ENCODE results near the gene HPS5.
A peak's percentile ranks its signal among the peaks of the same experiment; 100 is the strongest.

The HPS5 gene, protein sequence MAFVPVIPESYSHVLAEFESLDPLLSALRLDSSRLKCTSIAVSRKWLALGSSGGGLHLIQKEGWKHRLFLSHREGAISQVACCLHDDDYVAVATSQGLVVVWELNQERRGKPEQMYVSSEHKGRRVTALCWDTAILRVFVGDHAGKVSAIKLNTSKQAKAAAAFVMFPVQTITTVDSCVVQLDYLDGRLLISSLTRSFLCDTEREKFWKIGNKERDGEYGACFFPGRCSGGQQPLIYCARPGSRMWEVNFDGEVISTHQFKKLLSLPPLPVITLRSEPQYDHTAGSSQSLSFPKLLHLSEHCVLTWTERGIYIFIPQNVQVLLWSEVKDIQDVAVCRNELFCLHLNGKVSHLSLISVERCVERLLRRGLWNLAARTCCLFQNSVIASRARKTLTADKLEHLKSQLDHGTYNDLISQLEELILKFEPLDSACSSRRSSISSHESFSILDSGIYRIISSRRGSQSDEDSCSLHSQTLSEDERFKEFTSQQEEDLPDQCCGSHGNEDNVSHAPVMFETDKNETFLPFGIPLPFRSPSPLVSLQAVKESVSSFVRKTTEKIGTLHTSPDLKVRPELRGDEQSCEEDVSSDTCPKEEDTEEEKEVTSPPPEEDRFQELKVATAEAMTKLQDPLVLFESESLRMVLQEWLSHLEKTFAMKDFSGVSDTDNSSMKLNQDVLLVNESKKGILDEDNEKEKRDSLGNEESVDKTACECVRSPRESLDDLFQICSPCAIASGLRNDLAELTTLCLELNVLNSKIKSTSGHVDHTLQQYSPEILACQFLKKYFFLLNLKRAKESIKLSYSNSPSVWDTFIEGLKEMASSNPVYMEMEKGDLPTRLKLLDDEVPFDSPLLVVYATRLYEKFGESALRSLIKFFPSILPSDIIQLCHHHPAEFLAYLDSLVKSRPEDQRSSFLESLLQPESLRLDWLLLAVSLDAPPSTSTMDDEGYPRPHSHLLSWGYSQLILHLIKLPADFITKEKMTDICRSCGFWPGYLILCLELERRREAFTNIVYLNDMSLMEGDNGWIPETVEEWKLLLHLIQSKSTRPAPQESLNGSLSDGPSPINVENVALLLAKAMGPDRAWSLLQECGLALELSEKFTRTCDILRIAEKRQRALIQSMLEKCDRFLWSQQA

DNA sequence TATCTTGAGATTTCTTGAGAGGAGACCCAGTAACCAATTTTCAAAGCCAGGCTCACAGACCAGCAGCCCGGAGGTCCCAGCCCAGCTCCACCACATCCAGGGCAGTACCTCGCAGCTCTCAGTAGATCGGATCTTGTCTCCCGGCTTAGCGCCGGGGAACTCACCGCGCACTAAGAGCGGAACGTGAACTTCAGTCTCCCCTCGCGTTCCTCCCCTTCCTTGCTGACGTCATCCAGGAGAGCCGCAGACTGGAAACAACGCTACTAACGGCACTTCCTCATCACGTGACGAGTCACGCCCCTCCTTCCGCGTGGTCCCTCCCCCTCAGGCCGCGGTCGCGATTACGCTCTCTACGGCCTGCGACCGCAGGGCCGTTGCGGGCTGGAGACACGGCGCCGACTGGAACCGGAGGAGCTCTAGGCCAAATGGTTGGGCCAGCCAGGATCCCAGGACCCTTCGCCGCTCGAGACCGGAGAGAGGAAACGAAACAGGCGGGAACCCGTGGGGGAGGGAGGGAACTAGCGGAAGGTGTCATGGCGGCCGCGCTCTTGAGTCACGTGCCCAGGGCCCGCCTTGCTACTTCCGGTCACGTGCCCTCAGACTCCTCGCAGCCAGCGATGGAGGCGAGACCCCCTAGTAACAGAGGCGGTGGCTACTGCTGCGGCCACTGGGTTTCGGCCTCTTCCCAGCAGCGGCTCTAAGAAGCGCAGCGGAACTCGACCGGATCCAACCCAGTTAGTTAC, at the start of gene HPS5, which contains the start of gene GTF2H1:
Gene HPS5 (minus strand): TSS at position 172 of the 743 bp plus-strand sequence. CDS start 4,282 bp downstream, outside the sequence.
Gene GTF2H1 (plus strand): TSS at position 599 of the 743 bp plus-strand sequence. CDS start 10,508 bp downstream, outside the sequence.
- in situ Hi-C loops (cut with HindIII; ENCODE audit: low sequenced_read_pairs): no loop called here
- TF ChIP-seq, protein P1, sequence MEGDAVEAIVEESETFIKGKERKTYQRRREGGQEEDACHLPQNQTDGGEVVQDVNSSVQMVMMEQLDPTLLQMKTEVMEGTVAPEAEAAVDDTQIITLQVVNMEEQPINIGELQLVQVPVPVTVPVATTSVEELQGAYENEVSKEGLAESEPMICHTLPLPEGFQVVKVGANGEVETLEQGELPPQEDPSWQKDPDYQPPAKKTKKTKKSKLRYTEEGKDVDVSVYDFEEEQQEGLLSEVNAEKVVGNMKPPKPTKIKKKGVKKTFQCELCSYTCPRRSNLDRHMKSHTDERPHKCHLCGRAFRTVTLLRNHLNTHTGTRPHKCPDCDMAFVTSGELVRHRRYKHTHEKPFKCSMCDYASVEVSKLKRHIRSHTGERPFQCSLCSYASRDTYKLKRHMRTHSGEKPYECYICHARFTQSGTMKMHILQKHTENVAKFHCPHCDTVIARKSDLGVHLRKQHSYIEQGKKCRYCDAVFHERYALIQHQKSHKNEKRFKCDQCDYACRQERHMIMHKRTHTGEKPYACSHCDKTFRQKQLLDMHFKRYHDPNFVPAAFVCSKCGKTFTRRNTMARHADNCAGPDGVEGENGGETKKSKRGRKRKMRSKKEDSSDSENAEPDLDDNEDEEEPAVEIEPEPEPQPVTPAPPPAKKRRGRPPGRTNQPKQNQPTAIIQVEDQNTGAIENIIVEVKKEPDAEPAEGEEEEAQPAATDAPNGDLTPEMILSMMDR (IDR thresholded peaks at IDR 0.05; ENCODE audit: low read depth, low read length): no peak
- peak; percentile 98 for DNase-seq (ENCODE audit: low read depth, low spot score)
- H3K4me3 ChIP-seq (ENCODE audit: low read depth, low read length): peak within 1 kb of the TSS; percentile 81

DNA sequence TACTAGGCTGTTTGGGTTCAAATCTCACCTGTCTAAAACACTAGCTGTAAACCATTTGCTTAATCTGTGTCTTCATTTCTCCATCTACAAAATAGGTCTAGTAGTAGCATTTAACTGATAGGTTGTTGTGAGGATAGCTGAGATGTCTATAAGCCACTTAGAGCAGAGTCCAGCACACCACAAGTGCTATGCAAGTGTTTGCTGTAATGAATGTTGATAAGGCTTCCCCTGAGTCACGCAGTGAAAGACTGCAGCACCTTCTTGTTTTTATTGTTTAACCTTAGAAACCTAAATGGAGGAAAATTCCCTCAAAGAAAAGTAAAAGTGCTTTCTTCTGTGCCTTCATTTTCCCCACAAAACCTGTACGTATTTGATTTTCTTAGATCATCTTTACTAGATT, 49.3 kb upstream of the HPS5 start:
- no peak overlapping the region for H3K4me3 ChIP-seq (ENCODE audit: low read depth, low read length)
- no peak for DNase-seq (ENCODE audit: low read depth, low spot score)
- in situ Hi-C loops (cut with HindIII; ENCODE audit: low sequenced_read_pairs): no loop called here
- TF ChIP-seq, protein P1 (IDR thresholded peaks at IDR 0.05; ENCODE audit: low read depth, low read length): no peak

DNA sequence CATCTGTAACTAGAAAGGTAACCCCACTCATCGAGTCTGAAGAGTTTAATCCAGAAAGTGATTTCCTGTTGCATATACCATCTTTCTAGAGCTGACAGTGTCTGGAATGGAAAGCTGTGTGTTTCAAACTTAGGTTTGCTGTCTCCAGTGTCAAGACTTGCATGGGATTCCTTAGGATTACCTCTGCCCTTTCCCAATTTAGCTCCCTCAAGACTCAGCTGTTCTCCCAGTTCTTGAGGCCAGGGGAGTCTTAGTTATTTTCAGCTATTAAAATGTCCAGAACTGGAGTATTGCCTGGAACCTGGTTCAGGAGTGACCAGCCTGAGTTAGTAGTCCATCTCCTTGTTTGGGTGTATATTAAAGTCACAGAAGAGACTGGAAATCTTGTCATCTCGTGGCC, 47.5 kb upstream of the HPS5 start:
- in situ Hi-C loops (cut with HindIII; ENCODE audit: low sequenced_read_pairs): no loop called here
- H3K4me3 ChIP-seq (ENCODE audit: low read depth, low read length): no peak overlapping the region
- DNase-seq (ENCODE audit: low read depth, low spot score): no peak
- TF ChIP-seq, protein P1 (IDR thresholded peaks at IDR 0.05; ENCODE audit: low read depth, low read length): no peak

DNA sequence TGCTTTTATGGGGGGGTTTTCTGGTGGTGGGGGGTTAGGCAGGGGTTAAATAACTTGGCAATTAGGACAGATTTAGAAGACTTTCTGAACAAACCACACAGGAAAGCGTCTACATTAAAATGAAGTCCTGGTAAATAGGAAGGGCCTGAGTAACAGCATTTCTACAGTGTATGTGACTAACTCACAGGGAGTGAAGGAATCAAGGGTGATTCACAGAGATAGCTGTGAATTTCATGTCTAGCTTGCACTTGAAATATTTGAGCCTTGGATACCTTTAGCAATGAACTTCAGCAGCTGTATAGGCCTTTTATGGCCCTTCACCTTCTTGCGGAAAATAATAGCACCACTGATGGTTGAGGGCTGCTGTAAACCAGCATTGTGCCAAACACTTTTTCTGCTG, 46.3 kb upstream of the HPS5 start:
- in situ Hi-C loops (cut with HindIII; ENCODE audit: low sequenced_read_pairs): no loop called here
- TF ChIP-seq, protein P1 (IDR thresholded peaks at IDR 0.05; ENCODE audit: low read depth, low read length): no peak
- H3K4me3 ChIP-seq (ENCODE audit: low read depth, low read length): no peak overlapping the region
- DNase-seq (ENCODE audit: low read depth, low spot score): peak; percentile 40

DNA sequence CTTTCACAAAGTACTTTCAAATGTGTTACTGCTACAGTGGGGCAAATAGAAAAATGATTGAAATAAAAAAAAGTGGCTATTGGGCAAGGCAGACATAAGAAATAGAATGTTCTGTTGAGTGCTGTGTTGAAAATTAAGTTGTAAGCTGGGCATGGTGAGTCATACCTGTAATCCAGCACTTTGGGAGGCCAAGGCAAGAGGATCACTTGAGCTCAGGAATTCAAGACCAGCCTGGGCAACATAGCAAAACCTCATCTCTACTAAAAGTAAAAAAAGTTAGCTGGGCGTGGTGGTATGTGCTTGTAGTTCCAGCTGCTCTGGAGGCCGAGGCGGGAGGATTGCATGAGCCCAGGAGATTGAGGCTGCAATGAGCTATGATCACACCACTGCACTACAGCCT, 45.5 kb upstream of the HPS5 start:
- DNase-seq (ENCODE audit: low read depth, low spot score): no peak
- no peak overlapping the region for H3K4me3 ChIP-seq (ENCODE audit: low read depth, low read length)
- in situ Hi-C loops (cut with HindIII; ENCODE audit: low sequenced_read_pairs): no loop called here
- TF ChIP-seq, protein P1 (IDR thresholded peaks at IDR 0.05; ENCODE audit: low read depth, low read length): no peak
